PFSK-1 (cell line): ENCODE measurements around the gene TMC8.

ENCODE experiments used
- FOXP2 ChIP-seq: optimal IDR thresholded peaks from 2 replicates; pipeline ENCODE3; 2011; ENCODE audit warnings: borderline replicate concordance, control low read depth, inconsistent platforms; ENCODE audit not compliant: insufficient read depth; ENCODE audit errors: extremely low read length, extremely low read depth
- POLR2AphosphoS5 ChIP-seq: IDR thresholded peaks from 2 replicates; pipeline ENCODE4 v1.6.1; 2012; ENCODE audit warnings: low read depth, mild to moderate bottlenecking, control low read depth, low read length, moderate library complexity
- REST ChIP-seq, 2 experiments: IDR thresholded peaks; 2 replicates each; pipeline versions ENCODE4 v1.6.1 to v1.8.0; 2011 to 2012; ENCODE audit warnings: low read depth in 2 of 2, low read length in 2 of 2, control low read depth in 1 of 2, inconsistent platforms in 1 of 2, mild to moderate bottlenecking in 1 of 2, moderate library complexity in 1 of 2; ENCODE audit not compliant: insufficient read depth in 1 of 2
- SIN3A ChIP-seq: IDR thresholded peaks from 2 replicates; pipeline ENCODE4 v1.6.1; 2012; ENCODE audit warnings: mild to moderate bottlenecking, low read length, moderate library complexity, borderline replicate concordance; ENCODE audit not compliant: insufficient read depth
- TAF1 ChIP-seq: IDR thresholded peaks from 2 replicates; pipeline ENCODE4 v1.6.1; 2012; ENCODE audit warnings: low read length, control low read depth, borderline replicate concordance; ENCODE audit not compliant: insufficient read depth

TMC8 gene

DNA sequence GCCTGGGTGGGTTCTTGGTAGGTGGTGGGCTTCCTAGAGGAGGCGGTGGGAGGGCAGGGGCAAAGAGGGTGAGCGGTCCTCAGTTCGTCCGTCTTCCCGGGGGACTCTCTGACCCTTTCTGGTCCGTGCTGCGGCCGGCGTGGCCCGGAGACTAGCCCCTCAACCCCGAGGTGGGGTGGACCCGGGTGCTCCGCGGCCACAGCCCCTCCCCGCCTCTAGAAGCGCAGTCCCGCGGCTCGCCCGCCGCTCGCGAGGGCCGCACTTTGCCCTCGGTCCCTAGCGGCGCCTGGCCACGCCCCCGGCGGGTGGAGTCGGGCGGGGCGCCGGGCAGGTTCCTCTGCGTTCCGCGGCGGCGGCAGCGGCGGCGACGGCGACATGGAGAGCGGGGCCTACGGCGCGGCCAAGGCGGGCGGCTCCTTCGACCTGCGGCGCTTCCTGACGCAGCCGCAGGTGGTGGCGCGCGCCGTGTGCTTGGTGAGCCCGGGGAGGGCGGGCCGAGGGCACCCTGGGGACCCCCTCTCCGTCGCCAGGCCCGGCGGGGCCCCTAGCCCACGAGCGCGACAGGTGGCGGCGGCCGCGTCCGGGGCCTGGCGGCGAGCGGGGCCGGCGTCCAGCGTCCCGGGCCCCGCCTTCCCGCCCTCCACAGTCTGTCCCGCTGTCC, 37.8 kb downstream of the TMC8 start, which contains the start of gene SYNGR2:
Gene SYNGR2, plus strand, starts transcription at position 340 of the 661 bp plus-strand sequence. Its CDS starts 36 bp downstream, at position 376.
- TF ChIP-seq TAF1 (peak; percentile 74; the same call in 1 of the 2 replicates), SIN3A (0 out of 2 replicates have a peak, but pooled peaks have one; percentile 7), REST (IDR thresholded peaks at IDR 0.05; ENCODE audit: insufficient read depth in 1 of 2, low read depth in 2 of 2, low read length in 2 of 2) (0 out of 4 replicates have a peak, but pooled peaks of 1 of the 2 experiments have one; percentile 37), POLR2AphosphoS5 (peak; percentile 72; the same call in 1 of the 2 replicates), FOXP2 (peak; percentile 81)

DNA sequence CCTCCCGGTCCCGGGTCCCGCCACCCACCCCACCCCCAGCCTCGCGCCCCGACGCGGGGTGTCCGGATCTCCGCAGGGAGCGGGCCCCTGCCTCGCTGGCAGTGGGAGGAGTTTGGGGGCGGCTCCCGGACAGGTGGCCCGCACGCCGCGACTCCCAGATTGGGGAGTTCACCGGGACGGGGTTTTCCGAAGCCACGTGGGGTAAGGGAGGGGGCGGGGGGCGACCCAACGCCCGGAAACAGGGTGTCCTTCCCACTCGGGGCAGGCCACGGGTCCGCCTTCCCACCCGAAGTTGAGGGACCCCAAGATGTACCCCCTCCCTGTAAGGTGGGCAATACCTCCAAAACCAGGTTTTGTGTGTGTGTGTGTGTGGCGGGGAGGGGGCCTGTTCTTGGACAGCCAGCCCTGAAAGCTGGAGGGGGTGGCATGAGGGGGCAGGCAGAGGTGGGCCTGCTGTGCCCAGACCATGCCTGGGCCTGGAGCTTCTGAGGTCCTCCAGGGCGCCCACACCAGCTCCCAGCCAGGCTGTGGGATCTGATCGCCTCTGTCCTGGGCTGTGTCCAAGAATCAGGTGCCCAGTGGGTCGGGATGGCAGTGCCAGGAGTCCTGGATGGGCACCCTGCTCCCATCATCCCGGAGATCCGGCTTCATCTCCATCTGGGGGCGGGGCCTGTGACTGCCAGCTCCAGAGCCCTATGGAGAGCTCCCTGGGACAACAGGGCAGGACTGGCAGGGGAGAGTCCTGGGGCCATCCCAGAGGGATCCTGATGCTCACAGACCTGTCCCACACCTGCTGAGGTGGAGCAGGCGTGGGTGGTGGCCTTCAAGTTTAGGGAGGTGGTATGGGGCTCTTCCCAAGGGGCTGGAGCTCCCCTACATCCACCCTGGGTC, 38.6 kb downstream of the TMC8 start:
- TF ChIP-seq SIN3A, result no peak
- TF ChIP-seq FOXP2, result no peak
- no peak for TF ChIP-seq POLR2AphosphoS5
- TF ChIP-seq TAF1, result no peak
- no peak for TF ChIP-seq REST (IDR thresholded peaks at IDR 0.05; ENCODE audit: insufficient read depth in 1 of 2, low read depth in 2 of 2, low read length in 2 of 2)

- no peak for TF ChIP-seq POLR2AphosphoS5
These were observed 40.4 kb downstream of the TMC8 start for GRCh38 chr17:78170692-78171590.

- TF ChIP-seq POLR2AphosphoS5 (peak; percentile 20; the same call in 1 of the 2 replicates), FOXP2 (no peak)
These were observed 41.9 kb downstream of the TMC8 start for GRCh38 chr17:78172249-78173051.

GRCh38 chr17:78173097-78173715, 42.6 kb downstream of the TMC8 start:
- no peak for TF ChIP-seq TAF1
- TF ChIP-seq POLR2AphosphoS5, result no peak
- no peak for TF ChIP-seq SIN3A
- no peak for TF ChIP-seq FOXP2
- TF ChIP-seq REST (IDR thresholded peaks at IDR 0.05; ENCODE audit: insufficient read depth in 1 of 2, low read depth in 2 of 2, low read length in 2 of 2), result no peak
